Epithelial cell of esophagus (primary cell): ENCODE data around the gene DNAH6.

Source experiments
- DNase-seq: peaks from one replicate; pipeline ENCODE4 v3.0.0; 2010; ENCODE audit warnings: low read depth
- H3K4me3 ChIP-seq: 2 replicates; pipeline ENCODE4 v1.5.1; 2011; ENCODE audit warnings: mild to moderate bottlenecking, low read length, control low read depth
- CTCF ChIP-seq: IDR thresholded peaks from 2 replicates; pipeline ENCODE4 v1.5.1; 2011; ENCODE audit warnings: low read depth, mild to moderate bottlenecking, low read length, control low read depth, inconsistent platforms; ENCODE audit not compliant: insufficient read depth; ENCODE audit errors: missing control alignments

Gene DNAH6

DNA sequence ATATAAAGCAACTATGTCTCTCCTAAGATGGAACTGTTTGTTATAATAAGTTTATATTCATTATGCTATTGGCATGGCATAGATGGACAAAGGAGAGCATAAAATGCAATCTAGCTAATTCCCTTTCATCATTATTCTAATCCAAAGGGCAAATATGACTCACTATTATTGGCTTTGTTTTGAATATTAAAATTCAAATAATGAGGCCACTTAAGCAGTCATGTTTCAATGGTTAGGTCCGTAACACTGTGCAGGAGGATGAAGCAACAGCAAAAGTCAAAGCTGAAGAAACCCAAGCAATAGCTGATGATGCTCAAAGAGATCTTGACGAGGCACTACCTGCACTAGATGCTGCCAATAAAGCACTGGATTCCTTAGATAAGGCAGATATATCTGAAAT is 187.5 kb downstream of the DNAH6 start:
- TF ChIP-seq CTCF, result no peak
- DNase-seq, result no peak
- H3K4me3 ChIP-seq, result no peak overlapping the region

DNA sequence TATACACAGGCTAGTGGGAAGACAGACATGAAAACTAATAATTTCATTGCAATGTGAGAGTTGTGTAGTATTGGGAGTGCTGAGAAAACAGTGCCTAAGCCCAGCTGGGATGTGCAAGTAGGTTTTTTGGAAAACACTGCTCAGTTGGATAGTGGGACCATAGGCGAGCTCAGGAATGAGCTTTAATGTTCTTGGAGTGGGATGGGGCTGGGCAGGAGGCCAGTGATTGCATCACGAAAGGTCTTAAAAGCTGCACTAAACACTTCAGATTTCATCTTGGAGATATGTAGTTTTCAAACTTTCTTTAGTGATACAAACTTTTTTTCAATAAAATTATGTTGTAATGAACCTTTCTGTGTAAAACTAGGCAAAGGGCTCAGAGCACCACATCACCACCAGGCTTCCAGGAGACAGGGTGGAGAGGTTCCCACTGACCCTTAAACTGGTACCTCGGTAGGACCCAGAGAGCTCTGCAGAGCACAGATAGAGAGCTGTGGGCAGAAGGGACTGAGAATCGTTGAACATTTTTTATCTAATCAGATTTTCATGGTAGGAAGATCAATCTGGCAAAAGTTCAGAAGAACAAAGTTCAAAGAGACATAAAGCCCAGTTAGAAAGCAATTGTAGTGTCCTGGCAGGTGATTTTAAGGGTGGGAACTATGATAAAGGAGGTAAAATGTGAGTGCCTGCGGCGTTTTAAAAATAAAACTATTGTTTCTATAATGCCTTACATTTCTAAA is 188.4 kb downstream of the DNAH6 start:
- no peak overlapping the region for H3K4me3 ChIP-seq
- TF ChIP-seq CTCF, result no peak
- no peak for DNase-seq

DNA sequence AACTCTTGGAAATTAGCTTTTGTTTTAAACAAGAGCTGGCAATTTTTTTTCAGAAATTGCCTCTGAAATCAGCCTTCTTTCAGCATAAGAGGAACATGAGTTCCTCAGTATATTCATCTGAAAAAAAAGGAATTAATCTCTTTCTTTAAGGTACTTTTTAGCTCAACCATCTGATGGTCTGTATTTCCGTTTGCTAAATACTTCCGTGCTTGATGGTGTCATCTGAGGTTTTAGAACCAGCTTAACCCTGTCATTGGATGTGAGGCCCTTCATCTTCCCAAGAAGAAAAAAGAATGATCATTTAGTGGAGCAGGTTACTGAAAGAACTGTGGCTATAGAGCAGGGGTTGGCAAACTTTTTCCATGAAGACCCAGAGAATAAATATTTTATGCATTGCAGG is 189.6 kb downstream of the DNAH6 start:
- no peak overlapping the region for H3K4me3 ChIP-seq
- DNase-seq, result no peak
- no peak for TF ChIP-seq CTCF

- no peak for DNase-seq
- H3K4me3 ChIP-seq, result no peak overlapping the region
- TF ChIP-seq CTCF, result no peak
These were observed 192.1 kb downstream of the DNAH6 start for GRCh38 chr2:84708442-84708841.

DNA sequence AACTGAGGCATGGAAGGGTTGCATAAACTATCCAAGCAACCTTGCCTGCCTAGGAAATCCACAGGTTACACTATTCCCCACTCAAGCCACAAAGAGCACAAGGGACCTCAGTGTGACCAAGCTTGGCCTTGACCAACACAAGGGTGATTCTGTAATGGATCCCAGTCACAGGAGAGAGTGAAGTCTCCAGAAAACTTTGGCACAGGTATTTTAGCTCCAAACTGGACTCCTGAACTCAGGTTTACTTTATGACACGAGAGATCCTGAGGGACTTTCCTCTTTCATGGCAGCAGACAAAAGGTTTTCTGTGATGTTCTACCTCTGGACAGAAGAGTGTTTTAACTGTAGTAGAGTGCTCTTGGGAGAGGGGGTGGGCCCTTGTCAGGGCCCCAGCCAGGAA is 195.4 kb downstream of the DNAH6 start:
- no peak for TF ChIP-seq CTCF
- H3K4me3 ChIP-seq, result no peak overlapping the region
- no peak for DNase-seq

DNA sequence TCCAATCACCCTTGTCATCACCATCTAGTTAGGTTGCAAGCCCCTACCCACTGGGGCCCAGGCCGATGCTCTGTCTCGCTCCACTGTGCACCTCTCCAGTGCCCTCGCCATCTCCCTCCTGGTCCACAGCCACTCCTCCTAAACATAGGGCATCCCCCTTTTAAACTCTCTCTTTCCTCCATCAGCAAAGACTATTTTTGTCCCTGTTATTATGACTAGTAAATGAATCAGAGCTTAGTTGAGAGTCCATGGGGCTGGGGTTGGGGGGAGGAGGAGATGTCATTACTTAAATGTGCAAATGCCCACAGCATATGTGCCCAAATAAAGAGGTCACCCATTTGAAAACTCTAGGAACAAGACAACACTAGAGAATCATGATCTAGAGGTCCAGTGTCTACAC is 197.1 kb downstream of the DNAH6 start:
- H3K4me3 ChIP-seq, result no peak overlapping the region
- no peak for DNase-seq
- TF ChIP-seq CTCF, result no peak

GRCh38 chr2:84716564-84716963 is 200.3 kb downstream of the DNAH6 start:
- H3K4me3 ChIP-seq, result no peak overlapping the region
- no peak for TF ChIP-seq CTCF
- DNase-seq, result no peak
